Effector memory CD4-positive, alpha-beta T cell (primary cell): Measurements from ENCODE around the gene NIT2.

Experiments used
- DNase-seq, 3 donors: peaks; one replicate each; pipeline ENCODE4 v3.0.0-alpha.2; 2020
- H3K27ac ChIP-seq: 2 replicates; pipeline ENCODE4 v1.7.0; 2013; ENCODE audit warnings: mild to moderate bottlenecking, low read length, moderate library complexity; ENCODE audit not compliant: insufficient read depth, poor library complexity, severe bottlenecking
- H3K27me3 ChIP-seq: replicated peaks from 2 replicates; pipeline ENCODE4 v1.7.0; 2013; ENCODE audit warnings: mild to moderate bottlenecking, low read length; ENCODE audit not compliant: insufficient read depth, control insufficient read depth, poor library complexity, severe bottlenecking
- H3K36me3 ChIP-seq: 2 replicates; pipeline ENCODE4 v1.7.0; 2013; ENCODE audit warnings: mild to moderate bottlenecking, low read length, moderate library complexity; ENCODE audit not compliant: control insufficient read depth, insufficient read depth
- H3K4me1 ChIP-seq: 2 replicates; pipeline ENCODE4 v1.7.0; 2013; ENCODE audit warnings: low read length, mild to moderate bottlenecking; ENCODE audit not compliant: control insufficient read depth, insufficient read depth, poor library complexity, severe bottlenecking
- H3K4me3 ChIP-seq: 2 replicates; pipeline ENCODE4 v1.7.0; 2013; ENCODE audit warnings: low read length, low read depth, mild to moderate bottlenecking; ENCODE audit not compliant: insufficient read depth, poor library complexity, severe bottlenecking
- H3K9me3 ChIP-seq: 2 replicates; pipeline ENCODE4 v1.7.0; 2013; ENCODE audit warnings: mild to moderate bottlenecking, low read length, moderate library complexity; ENCODE audit not compliant: control insufficient read depth
- total RNA-seq, 3 donors: gene quantifications; one replicate each; lab custom pipeline; 2026; lab: John Stamatoyannopoulos, UW

Gene NIT2
- 24.6 to 31.5 (median 24.8) reads per million in 3 donors for total RNA-seq

- H3K4me3 ChIP-seq = peak within 1 kb of the TSS; percentile 64
- peak within 1 kb of the TSS; percentile 59 for H3K27ac ChIP-seq
- peak; percentile 65 to 73 (median 65) for DNase-seq
- peaks cover 11% of the 10 kb centered on the region for H3K4me1 ChIP-seq
- peaks cover 4% of the 10 kb centered on the region for H3K36me3 ChIP-seq
- no peaks in the 10 kb centered on the region for H3K27me3 ChIP-seq
- no peaks in the 10 kb centered on the region for H3K9me3 ChIP-seq
Measured at GRCh38 chr3:100334488-100335351, at the start of gene NIT2. TSS of gene NIT2 (plus strand) at chr3:100334757. CDS start at chr3:100334792, 35 bp downstream.

- DNase-seq = no peak
- Histone ChIP-seq H3K9me3 (no peaks in the 10 kb centered on the region), H3K4me3 (no peak overlapping the region), H3K4me1 (no peaks in the 10 kb centered on the region), H3K27me3 (no peaks in the 10 kb centered on the region), H3K27ac (no peak overlapping the region), H3K36me3 (peaks cover 15% of the 10 kb centered on the region)
Measured at GRCh38 chr3:100288288-100288894, 46.2 kb upstream of the NIT2 start.

- Histone ChIP-seq H3K27ac (no peak overlapping the region), H3K36me3 (peaks cover 14% of the 10 kb centered on the region), H3K27me3 (no peaks in the 10 kb centered on the region), H3K4me3 (no peak overlapping the region), H3K9me3 (no peaks in the 10 kb centered on the region), H3K4me1 (no peaks in the 10 kb centered on the region)
- DNase-seq = no peak
Measured at GRCh38 chr3:100289339-100289738, 45.2 kb upstream of the NIT2 start.

GRCh38 chr3:100295089-100295488 is 39.5 kb upstream of the NIT2 start:
- Histone ChIP-seq H3K4me1 (no peaks in the 10 kb centered on the region), H3K36me3 (peaks cover 25% of the 10 kb centered on the region), H3K27ac (no peak overlapping the region), H3K4me3 (no peak overlapping the region), H3K27me3 (no peaks in the 10 kb centered on the region), H3K9me3 (no peaks in the 10 kb centered on the region)
- DNase-seq = no peak

- no peak for DNase-seq
- Histone ChIP-seq H3K27ac (no peak overlapping the region), H3K4me1 (no peaks in the 10 kb centered on the region), H3K36me3 (peaks cover 22% of the 10 kb centered on the region), H3K4me3 (no peak overlapping the region), H3K27me3 (no peaks in the 10 kb centered on the region), H3K9me3 (no peaks in the 10 kb centered on the region)
Measured at GRCh38 chr3:100297784-100298183, 36.8 kb upstream of the NIT2 start.

GRCh38 chr3:100299016-100299415 is 35.5 kb upstream of the NIT2 start:
- no peaks in the 10 kb centered on the region for H3K27me3 ChIP-seq
- DNase-seq = no peak
- H3K27ac ChIP-seq = no peak overlapping the region
- H3K36me3 ChIP-seq = peaks cover 22% of the 10 kb centered on the region
- no peaks in the 10 kb centered on the region for H3K9me3 ChIP-seq
- no peak overlapping the region for H3K4me3 ChIP-seq
- no peaks in the 10 kb centered on the region for H3K4me1 ChIP-seq

GRCh38 chr3:100306695-100307094 is 27.9 kb upstream of the NIT2 start:
- H3K27ac ChIP-seq = no peak overlapping the region
- no peaks in the 10 kb centered on the region for H3K9me3 ChIP-seq
- H3K36me3 ChIP-seq = peaks cover 22% of the 10 kb centered on the region
- no peaks in the 10 kb centered on the region for H3K27me3 ChIP-seq
- no peak for DNase-seq
- no peaks in the 10 kb centered on the region for H3K4me1 ChIP-seq
- no peak overlapping the region for H3K4me3 ChIP-seq

- Histone ChIP-seq H3K4me1 (no peaks in the 10 kb centered on the region), H3K27ac (no peak overlapping the region), H3K36me3 (peaks cover 25% of the 10 kb centered on the region), H3K9me3 (no peaks in the 10 kb centered on the region), H3K4me3 (no peak overlapping the region), H3K27me3 (no peaks in the 10 kb centered on the region)
- no peak for DNase-seq
Measured at GRCh38 chr3:100310355-100310965, 24.1 kb upstream of the NIT2 start.

- H3K9me3 ChIP-seq = no peaks in the 10 kb centered on the region
- H3K27ac ChIP-seq = no peak overlapping the region
- H3K36me3 ChIP-seq = peaks cover 20% of the 10 kb centered on the region
- no peak overlapping the region for H3K4me3 ChIP-seq
- H3K4me1 ChIP-seq = no peaks in the 10 kb centered on the region
- DNase-seq = no peak
- H3K27me3 ChIP-seq = no peaks in the 10 kb centered on the region
Measured at GRCh38 chr3:100311011-100311410, 23.5 kb upstream of the NIT2 start.

- Histone ChIP-seq H3K4me1 (no peaks in the 10 kb centered on the region), H3K9me3 (no peaks in the 10 kb centered on the region), H3K27ac (no peak overlapping the region), H3K27me3 (no peaks in the 10 kb centered on the region), H3K36me3 (peaks cover 18% of the 10 kb centered on the region), H3K4me3 (no peak overlapping the region)
- peak in 1 of 3 donors; percentile 15 for DNase-seq
Measured at GRCh38 chr3:100316641-100317069, 17.9 kb upstream of the NIT2 start.
